Measurements from ENCODE around the gene MCM7. TPM values are rescaled to one million over a fixed set of nuclear protein-coding genes. Genes with fewer than 3 reads are reported as not detected.
A peak's percentile ranks its signal among the peaks of the same experiment; 100 is the strongest.

The MCM7 gene
- total RNA-seq, 2 donors from 2014 or later: 32.6 to 34.5 TPM

DNA sequence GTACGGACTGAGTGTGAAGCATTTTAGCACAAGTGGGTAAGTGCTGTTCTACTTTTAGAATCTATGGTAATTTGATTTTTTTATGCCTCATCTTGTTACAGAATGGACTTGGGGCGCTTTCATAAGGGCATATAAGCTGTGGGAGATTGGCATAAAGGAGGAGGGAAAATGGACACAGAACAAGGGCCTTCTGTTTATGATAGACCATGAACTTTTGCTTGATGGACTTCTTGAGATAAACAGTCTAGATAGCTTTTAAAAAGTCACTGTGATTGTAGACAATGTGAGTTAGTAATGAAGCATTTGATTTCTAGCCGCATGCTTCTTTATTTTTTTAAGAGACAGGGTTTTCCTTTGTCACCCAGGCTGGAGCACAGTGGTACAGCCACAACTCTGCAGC lies 49.6 kb downstream of the MCM7 start:
- no peaks in the 10 kb centered on the region for H3K9me3 ChIP-seq
- intact Hi-C loops (cut with DNase I): loop anchor here (5.0 kb wide), 1 partner anchor 59 kb away; no protein-coding TSS in a partner anchor
- H3K27me3 ChIP-seq: no peaks in the 10 kb centered on the region
- ATAC-seq: no peak
- H3K4me1 ChIP-seq: peaks cover 27% of the 10 kb centered on the region
- 63 to 68% methylated on average over 3 of the region's 3 CpGs for WGBS, 2 donors
- DNase-seq: no peak
- no peak for TF ChIP-seq POLR2A (IDR thresholded peaks at IDR 0.05)
- TF ChIP-seq CTCF (IDR thresholded peaks at IDR 0.05): no peak
- H3K4me3 ChIP-seq: no peak overlapping the region
- H3K27ac ChIP-seq: no peak overlapping the region
- H3K36me3 ChIP-seq (replicated peaks in 1 of 2; ENCODE audit: insufficient read depth in 1 of 2, low read depth in 2 of 2): no peaks in the 10 kb centered on the region

DNA sequence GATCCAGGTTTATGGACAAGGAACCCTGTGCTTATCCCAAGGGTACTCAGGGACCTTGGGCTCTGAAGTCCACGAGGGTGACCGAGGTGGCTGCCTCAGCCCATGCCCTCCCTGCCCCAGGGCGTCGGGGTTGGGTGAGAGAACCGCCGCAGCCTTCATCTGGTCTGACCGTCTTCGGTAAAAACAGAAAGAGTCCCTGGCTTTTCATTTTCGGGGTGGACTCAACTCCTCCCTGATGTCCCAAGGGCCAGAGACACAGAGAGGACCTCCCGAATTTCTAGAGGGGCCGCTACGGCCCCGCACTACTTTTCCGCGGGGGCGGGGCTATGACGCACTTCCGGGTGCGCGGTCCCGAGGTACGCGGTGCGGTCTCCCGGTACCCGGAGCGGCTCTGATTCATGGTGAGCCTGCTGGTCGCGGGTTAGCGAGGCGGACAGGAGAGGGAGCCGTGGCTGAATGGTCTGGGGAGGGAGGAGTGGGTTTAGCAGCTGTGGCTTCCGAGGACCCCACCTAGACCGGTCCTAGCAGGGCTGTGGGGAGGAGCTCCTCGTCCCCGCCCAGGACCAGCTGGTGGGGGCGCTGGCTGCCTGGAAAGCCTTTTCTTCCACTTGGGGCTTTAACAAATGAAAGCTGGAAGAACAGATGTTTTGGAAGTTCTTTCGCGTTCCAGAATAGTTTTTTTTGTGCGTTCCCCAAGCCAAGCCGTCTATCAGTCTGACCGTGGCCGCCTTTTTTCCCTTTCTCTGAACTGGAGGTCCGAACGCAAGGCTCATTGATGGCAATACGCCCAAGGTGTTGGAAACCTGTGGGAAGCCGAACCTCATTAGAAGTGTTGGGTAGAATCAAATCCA lies 51.5 kb downstream of the MCM7 start, which contains the start of gene ZSCAN21:
TSS of gene ZSCAN21 (plus strand) at position 334 of the 851 bp plus-strand sequence. CDS start 7,233 bp downstream, outside the sequence.
- intact Hi-C loops (cut with DNase I): loop anchor here (5.0 kb wide), 1 partner anchor 57 kb away; no protein-coding TSS in a partner anchor
- no peaks in the 10 kb centered on the region for H3K9me3 ChIP-seq
- peak within 1 kb of the TSS; percentile 72 to 92 for H3K4me3 ChIP-seq
- ATAC-seq (peak; percentile 86), DNase-seq (peak; percentile 81 to 85 (median 84))
- peaks cover 27% of the 10 kb centered on the region for H3K4me1 ChIP-seq
- H3K27me3 ChIP-seq: no peaks in the 10 kb centered on the region
- H3K36me3 ChIP-seq (replicated peaks in 1 of 2; ENCODE audit: insufficient read depth in 1 of 2, low read depth in 2 of 2): no peaks in the 10 kb centered on the region
- 0 to 1% methylated on average over 15 to 46 of the region's 47 CpGs for WGBS, 2 donors
- TF ChIP-seq POLR2A (IDR thresholded peaks at IDR 0.05): peak; percentile 66 to 93 (median 92)
- peak in 2 of 7 experiments; percentile 7 to 17 for TF ChIP-seq CTCF (IDR thresholded peaks at IDR 0.05)
- H3K27ac ChIP-seq: peak within 1 kb of the TSS; percentile 85 to 98 (median 94)

GRCh38 chr7:100048680-100049079 lies 52.5 kb downstream of the MCM7 start:
- WGBS, 2 donors: 69 to 71% methylated on average over 4 of the region's 4 CpGs
- H3K4me1 ChIP-seq: peaks cover 27% of the 10 kb centered on the region
- ATAC-seq (no peak), DNase-seq (no peak)
- intact Hi-C loops (cut with DNase I): no loop called here
- no peaks in the 10 kb centered on the region for H3K27me3 ChIP-seq
- H3K4me3 ChIP-seq: no peak overlapping the region
- no peaks in the 10 kb centered on the region for H3K36me3 ChIP-seq (replicated peaks in 1 of 2; ENCODE audit: insufficient read depth in 1 of 2, low read depth in 2 of 2)
- TF ChIP-seq CTCF (IDR thresholded peaks at IDR 0.05): no peak
- no peak for TF ChIP-seq POLR2A (IDR thresholded peaks at IDR 0.05)
- H3K9me3 ChIP-seq: no peaks in the 10 kb centered on the region
- H3K27ac ChIP-seq: peak overlapping the region in 1 of 4 donors; percentile 92

GRCh38 chr7:100044718-100045117 lies 56.5 kb downstream of the MCM7 start:
- Histone ChIP-seq H3K27ac (no peak overlapping the region), H3K27me3 (no peaks in the 10 kb centered on the region), H3K9me3 (no peaks in the 10 kb centered on the region), H3K4me3 (no peak overlapping the region), H3K4me1 (peaks cover 11% of the 10 kb centered on the region), H3K36me3 (replicated peaks in 1 of 2; ENCODE audit: insufficient read depth in 1 of 2, low read depth in 2 of 2) (no peaks in the 10 kb centered on the region)
- TF ChIP-seq CTCF (IDR thresholded peaks at IDR 0.05) (peak in 5 of 7 experiments; percentile 21 to 57 (median 39)), POLR2A (IDR thresholded peaks at IDR 0.05) (no peak)
- 36 to 47% methylated on average over 6 of the region's 6 CpGs for WGBS, 2 donors
- intact Hi-C loops (cut with DNase I): no loop called here
- DNase-seq (peak; percentile 35 to 70 (median 52)), ATAC-seq (peak; percentile 30)

MicroRNA genes within 50 kb of the gene (microRNA counts, 767-probe panel; counts per million panel counts)
- microRNA hsa-miR-106b-5p (736 to 4,918 counts per million in 2 donors), microRNA hsa-miR-25-3p (5,832 to 9,359 counts per million in 2 donors), microRNA hsa-miR-93-5p (5,169 to 7,901 counts per million in 2 donors)

Small RNA genes within 50 kb of the gene (microRNA-seq; reads per million reads assigned to microRNA genes)
- 697 to 886 reads per million in 2 donors for gene MIR106B (ENCODE audit: borderline number of aligned reads in 2 of 2, borderline replicate concordance in 2 of 2)
- 286 to 309 reads per million in 2 donors for gene MIR25 (ENCODE audit: borderline number of aligned reads in 2 of 2, borderline replicate concordance in 2 of 2)
- gene MIR93 (ENCODE audit: borderline number of aligned reads in 2 of 2, borderline replicate concordance in 2 of 2): 1,277 to 1,314 reads per million in 2 donors

Small RNA genes within 50 kb of the gene (small RNA-seq; reads per million reads assigned to genes)
- 35.0 reads per million, percentile 95 among the genes with 10 or more reads in this experiment for gene MIR106B
- 705 reads per million, percentile 98 among the genes with 10 or more reads in this experiment for gene MIR25
- gene MIR93: 22.1 reads per million, percentile 94 among the genes with 10 or more reads in this experiment

Other genes with a start within 250 kb of the MCM7 start
- 1 to 10 TPM in 1 of 2 donors, not detected in 1; 2.0 TPM for gene OR2AE1, start 224.4 kb downstream of the MCM7 start, total RNA-seq
- 10 to 100 TPM; 31.9 to 41.9 TPM for gene TRIM4, start 181.9 kb downstream of the MCM7 start, total RNA-seq
- not detected for gene GJC3, start 171.8 kb downstream of the MCM7 start, total RNA-seq
- 100 to 1,000 TPM; 133 to 271 TPM for gene AZGP1, start 125.4 kb downstream of the MCM7 start, total RNA-seq
- 10 to 100 TPM; 31.6 to 40.2 TPM for gene ZKSCAN1, start 85.8 kb downstream of the MCM7 start, total RNA-seq
- 10 to 100 TPM; 14.5 to 20.2 TPM for gene ZSCAN21, start 51.6 kb downstream of the MCM7 start, total RNA-seq
- gene ZNF3, start 19.7 kb downstream of the MCM7 start, total RNA-seq: 10 to 100 TPM; 16.9 to 46.5 TPM
- gene COPS6, start 12.4 kb downstream of the MCM7 start, total RNA-seq: 10 to 100 TPM; 15.8 to 16.1 TPM
- gene AP4M1, start 246 bp upstream of the MCM7 start, total RNA-seq: 10 to 100 TPM in 1 of 2 donors, 1 to 10 TPM in 1; 6.0 to 11.2 TPM
- gene TAF6, start 18.0 kb upstream of the MCM7 start, total RNA-seq: 10 to 100 TPM; 30.4 to 51.7 TPM
- gene CNPY4, start 18.2 kb upstream of the MCM7 start, total RNA-seq: 1 to 10 TPM in 1 of 2 donors, under 1 TPM in 1; 0.99 to 2.3 TPM
- gene MBLAC1, start 25.6 kb upstream of the MCM7 start, total RNA-seq: 1 to 10 TPM; 2.1 to 5.3 TPM
- gene LAMTOR4, start 47.5 kb upstream of the MCM7 start, total RNA-seq: 100 to 1,000 TPM in 1 of 2 donors, 10 to 100 TPM in 1; 86.1 to 119 TPM
- 10 to 100 TPM in 1 of 2 donors, 1 to 10 TPM in 1; 7.3 to 27.7 TPM for gene TRAPPC14, start 57.3 kb upstream of the MCM7 start, total RNA-seq
- gene GAL3ST4, start 67.2 kb upstream of the MCM7 start, total RNA-seq: under 1 TPM in 1 of 2 donors, not detected in 1; 0.26 TPM
- 1 to 10 TPM in 1 of 2 donors, under 1 TPM in 1; 0.99 to 1.6 TPM for gene GPC2, start 76.0 kb upstream of the MCM7 start, total RNA-seq
- not detected for gene STAG3, start 76.5 kb upstream of the MCM7 start, total RNA-seq
- 1 to 10 TPM in 1 of 2 donors, under 1 TPM in 1; 0.78 to 4.0 TPM for gene PVRIG, start 118.6 kb upstream of the MCM7 start, total RNA-seq
- not detected for gene SPDYE3, start 206.3 kb upstream of the MCM7 start, total RNA-seq